Hepatocyte (in vitro differentiated cells): ENCODE results near the gene KIFC3.

Experiments
- CTCF ChIP-seq: fragments of 200-600 bp; sonication (generic); IDR thresholded peaks from 2 replicates; pipeline ENCODE4 v1.5.1; 2016; ENCODE audit warnings: antibody characterized with exemption, mild to moderate bottlenecking; ENCODE audit not compliant: poor library complexity
- EZH2phosphoT487 ChIP-seq: fragments of 200-600 bp; sonication (generic); IDR thresholded peaks from one replicate; pipeline ENCODE4 v1.6.1; 2018; ENCODE audit warnings: antibody characterized with exemption, mild to moderate bottlenecking, low read depth, moderate library complexity; ENCODE audit not compliant: unreplicated experiment, severe bottlenecking

DNA sequence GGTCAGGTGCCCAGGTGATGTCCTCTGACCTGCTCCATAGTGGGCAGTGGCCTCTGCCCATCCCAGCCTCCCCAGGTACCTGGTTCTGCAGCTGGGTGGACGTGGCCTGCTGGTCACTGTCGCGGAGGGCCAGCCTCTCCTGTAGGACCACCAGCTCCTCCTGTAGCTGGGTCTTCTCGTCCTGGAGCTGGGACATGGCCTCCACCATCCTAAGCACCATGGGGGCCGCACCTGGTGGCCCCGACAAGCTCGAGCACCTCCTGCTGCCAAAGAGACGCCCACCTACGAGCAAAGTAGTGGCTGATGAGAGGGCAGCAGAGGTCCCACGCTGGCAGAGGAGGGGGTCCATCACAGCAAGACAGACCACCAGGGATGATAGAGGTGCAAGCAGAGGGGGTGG, 16.9 kb downstream of the KIFC3 start:
- TF ChIP-seq EZH2phosphoT487 (no peak), CTCF (no peak)
